ENCODE data around the gene NCSTN. TPM values are rescaled to one million over a fixed set of nuclear protein-coding genes. Genes with fewer than 3 reads are reported as not detected.

NCSTN gene
- 89.5 and 102 TPM in 2 replicates for total RNA-seq (2022)
- percentile 85 among the genes with signal in this experiment for Bru-seq, nascent RNA
- BruChase-seq, experiment 1, labeled RNA remaining after a 2-hour chase, result percentile 84 among the genes with signal in this experiment
- percentile 91 among the genes with signal in this experiment for BruChase-seq, experiment 2, labeled RNA remaining after a 6-hour chase
- long read RNA-seq, transcript NCSTN-201 (17 exons, 2,936 nt), result major isoform, 167 of 199 reads
- long read RNA-seq, partial matches to known transcripts, result 12 of 199 reads
- long read RNA-seq, other reads (novel, unspliced or antisense), result 20 of 199 reads

DNA sequence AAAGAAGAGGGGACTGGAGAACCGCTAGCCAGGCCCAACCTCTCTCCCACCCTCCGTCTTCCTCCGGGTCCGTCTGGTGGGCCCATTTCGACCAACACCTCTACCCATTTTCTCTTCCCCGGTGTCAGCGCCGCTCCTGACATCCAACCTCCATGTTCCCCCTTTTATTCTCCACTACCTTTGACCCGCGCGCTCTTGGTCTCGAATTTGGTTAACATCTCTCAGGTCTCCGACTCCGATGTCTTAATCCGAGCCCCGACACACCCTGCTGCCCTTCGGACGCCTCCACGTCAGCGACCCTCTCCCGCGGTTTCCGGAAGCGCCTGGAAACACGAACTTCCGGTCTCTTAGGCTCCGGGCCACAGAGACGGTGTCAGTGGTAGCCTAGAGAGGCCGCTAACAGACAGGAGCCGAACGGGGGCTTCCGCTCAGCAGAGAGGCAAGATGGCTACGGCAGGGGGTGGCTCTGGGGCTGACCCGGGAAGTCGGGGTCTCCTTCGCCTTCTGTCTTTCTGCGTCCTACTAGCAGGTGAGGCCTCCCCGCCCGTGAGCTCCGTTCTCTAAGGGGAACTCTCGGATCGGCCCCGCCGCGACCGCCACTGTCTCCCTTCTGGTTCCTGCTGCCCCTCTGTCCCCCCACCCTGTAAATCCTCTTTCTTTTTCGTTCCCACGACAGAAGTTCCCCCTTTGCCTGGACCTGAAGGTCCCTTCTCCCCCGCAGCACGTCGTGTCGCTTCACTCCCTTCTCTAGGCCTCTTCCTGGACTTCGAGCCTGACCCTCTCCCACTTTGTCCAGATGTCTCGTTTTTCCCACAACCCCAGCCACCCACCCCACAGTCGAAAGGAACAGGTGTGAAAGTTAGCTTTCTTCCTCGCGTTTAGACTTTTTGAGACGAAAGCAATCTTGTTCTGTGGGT is at the start of gene NCSTN, which contains the start of gene COPA:
Gene NCSTN, plus strand, starts transcription at position 431 of the 917 bp plus-strand sequence. Its CDS starts 14 bp downstream, at position 445.
Gene COPA, minus strand, starts transcription at position 298 of the 917 bp plus-strand sequence. Its CDS starts 80 bp downstream, at position 218.
- H3K4me1 ChIP-seq, result 0 out of 2 replicates have a peak, but pooled peaks cover 6% of the 10 kb centered on the region
- Mint-ChIP-seq H3K9me3 (ENCODE audit: unreplicated experiment) (no peaks in the 10 kb centered on the region), H3K27ac (ENCODE audit: unreplicated experiment) (peak within 1 kb of the TSS; percentile 97), H3K27me3 (ENCODE audit: insufficient read depth, unreplicated experiment) (no peaks in the 10 kb centered on the region), H3K4me1 (ENCODE audit: low read depth, unreplicated experiment) (no peaks in the 10 kb centered on the region), H3K4me3 (ENCODE audit: unreplicated experiment) (peak within 1 kb of the TSS; percentile 88), H3K36me3 (ENCODE audit: insufficient read depth, unreplicated experiment) (peaks cover 52% of the 10 kb centered on the region)
- H3K4me3 ChIP-seq (ENCODE audit: low read depth, low read length), result peak within 1 kb of the TSS; percentile 85
- H3K36me3 ChIP-seq (ENCODE audit: control insufficient read depth, insufficient read depth, low read length), result no peaks in the 10 kb centered on the region
- POLR2A ChIA-PET, result interaction anchor here (0.5 to 1.1 kb wide), 2 partner anchors 30 to 81 kb away, joined by 3 to 5 read pairs; partner anchors contain the start of gene DCAF8
- no peaks in the 10 kb centered on the region for H3K9me3 ChIP-seq
- no peaks in the 10 kb centered on the region for H3K27me3 ChIP-seq (replicated peaks; ENCODE audit: control insufficient read depth, insufficient read depth, low read length)
- TF ChIP-seq, protein P1, sequence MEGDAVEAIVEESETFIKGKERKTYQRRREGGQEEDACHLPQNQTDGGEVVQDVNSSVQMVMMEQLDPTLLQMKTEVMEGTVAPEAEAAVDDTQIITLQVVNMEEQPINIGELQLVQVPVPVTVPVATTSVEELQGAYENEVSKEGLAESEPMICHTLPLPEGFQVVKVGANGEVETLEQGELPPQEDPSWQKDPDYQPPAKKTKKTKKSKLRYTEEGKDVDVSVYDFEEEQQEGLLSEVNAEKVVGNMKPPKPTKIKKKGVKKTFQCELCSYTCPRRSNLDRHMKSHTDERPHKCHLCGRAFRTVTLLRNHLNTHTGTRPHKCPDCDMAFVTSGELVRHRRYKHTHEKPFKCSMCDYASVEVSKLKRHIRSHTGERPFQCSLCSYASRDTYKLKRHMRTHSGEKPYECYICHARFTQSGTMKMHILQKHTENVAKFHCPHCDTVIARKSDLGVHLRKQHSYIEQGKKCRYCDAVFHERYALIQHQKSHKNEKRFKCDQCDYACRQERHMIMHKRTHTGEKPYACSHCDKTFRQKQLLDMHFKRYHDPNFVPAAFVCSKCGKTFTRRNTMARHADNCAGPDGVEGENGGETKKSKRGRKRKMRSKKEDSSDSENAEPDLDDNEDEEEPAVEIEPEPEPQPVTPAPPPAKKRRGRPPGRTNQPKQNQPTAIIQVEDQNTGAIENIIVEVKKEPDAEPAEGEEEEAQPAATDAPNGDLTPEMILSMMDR (IDR thresholded peaks at IDR 0.05; ENCODE audit: insufficient read depth in 1 of 2, low read depth in 1 of 2, low read length in 1 of 2, severe bottlenecking in 1 of 2, unreplicated experiment in 1 of 2), result no peak
- peak; percentile 93 to 96 for DNase-seq
- CTCF ChIA-PET, result interaction anchor here (0.7 kb wide), 1 partner anchor 51 kb away, joined by 5 read pairs; no protein-coding TSS in a partner anchor
- BruUV-seq (replicated peaks), result no TSS peak
- intact Hi-C loops (cut with micrococcal nuclease; ENCODE audit: unreplicated experiment), result loop anchor here (1.0 to 2.0 kb wide), 2 partner anchors 58 to 73 kb away; partner anchors contain the start of gene PEX19

DNA sequence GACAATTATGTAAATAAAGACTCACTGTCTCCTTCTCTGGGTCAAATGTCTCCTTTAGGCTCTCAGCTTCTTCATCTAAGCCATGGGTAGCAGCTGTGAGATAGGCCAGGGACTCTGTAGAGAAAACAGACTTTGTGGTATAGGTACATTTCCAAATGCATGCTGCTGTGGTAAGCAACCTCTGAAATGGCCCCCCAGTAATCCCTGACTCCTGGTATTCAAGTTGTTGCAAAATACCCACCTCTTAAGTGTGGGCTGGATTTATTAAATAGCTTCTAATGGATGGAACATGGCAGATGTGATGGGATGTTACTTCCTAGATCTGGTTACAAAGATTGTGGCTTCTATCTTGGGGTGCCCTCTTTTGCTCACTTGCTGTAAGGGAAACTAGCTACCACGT is 47.1 kb upstream of the NCSTN start:
- intact Hi-C loops (cut with micrococcal nuclease; ENCODE audit: unreplicated experiment), result loop anchor here (10.0 kb wide), 1 partner anchor 79 kb away; no protein-coding TSS in a partner anchor
- H3K4me3 Mint-ChIP-seq (ENCODE audit: unreplicated experiment), result no peak overlapping the region
- Histone ChIP-seq H3K36me3 (ENCODE audit: control insufficient read depth, insufficient read depth, low read length) (peaks cover 9% of the 10 kb centered on the region), H3K4me1 (no peaks in the 10 kb centered on the region), H3K27me3 (replicated peaks; ENCODE audit: control insufficient read depth, insufficient read depth, low read length) (no peaks in the 10 kb centered on the region), H3K4me3 (ENCODE audit: low read depth, low read length) (no peak overlapping the region), H3K9me3 (no peaks in the 10 kb centered on the region)
- no peak overlapping the region for H3K27ac Mint-ChIP-seq (ENCODE audit: unreplicated experiment)
- BruUV-seq (replicated peaks), result no TSS peak
- no peaks in the 10 kb centered on the region for H3K27me3 Mint-ChIP-seq (ENCODE audit: insufficient read depth, unreplicated experiment)
- ChIA-PET POLR2A (no interaction called here), CTCF (no interaction called here)
- H3K36me3 Mint-ChIP-seq (ENCODE audit: insufficient read depth, unreplicated experiment), result peaks cover 100% of the 10 kb centered on the region
- TF ChIP-seq, protein P1 (IDR thresholded peaks at IDR 0.05; ENCODE audit: insufficient read depth in 1 of 2, low read depth in 1 of 2, low read length in 1 of 2, severe bottlenecking in 1 of 2, unreplicated experiment in 1 of 2), result no peak
- H3K4me1 Mint-ChIP-seq (ENCODE audit: low read depth, unreplicated experiment), result no peaks in the 10 kb centered on the region
- DNase-seq, result no peak
- no peaks in the 10 kb centered on the region for H3K9me3 Mint-ChIP-seq (ENCODE audit: unreplicated experiment)

DNA sequence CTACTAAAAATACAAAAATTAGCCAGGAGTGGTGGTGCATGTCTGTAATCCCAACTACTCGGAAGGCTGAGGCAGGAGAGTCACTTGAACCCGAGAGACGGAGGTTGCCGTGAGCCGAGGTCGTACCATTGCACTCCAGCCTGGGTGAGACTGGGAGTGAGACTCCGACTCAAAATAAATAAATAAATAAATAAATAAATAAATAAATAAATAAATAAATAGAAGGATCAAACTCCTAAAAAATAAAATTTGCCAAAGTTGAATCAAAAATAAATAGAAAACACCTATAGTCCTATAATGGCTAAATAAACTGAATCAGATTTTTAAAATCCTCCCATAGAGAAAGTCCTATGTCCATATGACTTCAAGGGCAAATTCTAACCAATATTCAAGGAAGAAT is 43.0 kb upstream of the NCSTN start:
- Mint-ChIP-seq H3K27ac (ENCODE audit: unreplicated experiment) (no peak overlapping the region), H3K4me1 (ENCODE audit: low read depth, unreplicated experiment) (no peaks in the 10 kb centered on the region), H3K36me3 (ENCODE audit: insufficient read depth, unreplicated experiment) (peaks cover 78% of the 10 kb centered on the region), H3K4me3 (ENCODE audit: unreplicated experiment) (no peak overlapping the region), H3K9me3 (ENCODE audit: unreplicated experiment) (no peaks in the 10 kb centered on the region), H3K27me3 (ENCODE audit: insufficient read depth, unreplicated experiment) (no peaks in the 10 kb centered on the region)
- Histone ChIP-seq H3K36me3 (ENCODE audit: control insufficient read depth, insufficient read depth, low read length) (peaks cover 5% of the 10 kb centered on the region), H3K4me3 (ENCODE audit: low read depth, low read length) (no peak overlapping the region), H3K9me3 (no peaks in the 10 kb centered on the region), H3K27me3 (replicated peaks; ENCODE audit: control insufficient read depth, insufficient read depth, low read length) (no peaks in the 10 kb centered on the region), H3K4me1 (no peaks in the 10 kb centered on the region)
- intact Hi-C loops (cut with micrococcal nuclease; ENCODE audit: unreplicated experiment), result no loop called here
- POLR2A ChIA-PET, result no interaction called here
- BruUV-seq (replicated peaks), result no TSS peak
- TF ChIP-seq, protein P1 (IDR thresholded peaks at IDR 0.05; ENCODE audit: insufficient read depth in 1 of 2, low read depth in 1 of 2, low read length in 1 of 2, severe bottlenecking in 1 of 2, unreplicated experiment in 1 of 2), result no peak
- CTCF ChIA-PET, result no interaction called here
- DNase-seq, result no peak
